Fibroblast of skin of left quadriceps (primary cell): ENCODE data around the gene YPEL5.
"Not testable (repeated sequence)": the region's sequence is repeated elsewhere in the genome, so short reads cannot be mapped to it uniquely, and the experiment has no call there.

Source experiments
- DNase-seq, 2 experiments: peaks; one replicate each; pipeline ENCODE4 v3.0.0-alpha.2; 2013; ENCODE audit warnings: low read depth in 2 of 2

The YPEL5 gene

GRCh38 chr2:30136764-30137444 lies 9.9 kb upstream of the YPEL5 start:
- DNase-seq: no peak

GRCh38 chr2:30139131-30139870 lies 7.5 kb upstream of the YPEL5 start:
- DNase-seq: no peak

GRCh38 chr2:30141136-30141535 lies 5.7 kb upstream of the YPEL5 start:
- DNase-seq: no peak

GRCh38 chr2:30144260-30144659 lies 2.5 kb upstream of the YPEL5 start:
- DNase-seq: no peak

- DNase-seq: not testable (repeated sequence)
These were observed 1.9 kb upstream of the YPEL5 start for GRCh38 chr2:30144951-30145350.

GRCh38 chr2:30145826-30146336 lies 926 bp upstream of the YPEL5 start:
- DNase-seq: no peak

- no peak for DNase-seq
These were observed 448 bp downstream of the YPEL5 start for GRCh38 chr2:30147196-30147714.

- DNase-seq: peak in 1 of 2 experiments; percentile 31
These were observed 1.2 kb downstream of the YPEL5 start for GRCh38 chr2:30147715-30148610.

- no peak for DNase-seq
These were observed 2.0 kb downstream of the YPEL5 start for GRCh38 chr2:30148850-30149249.

GRCh38 chr2:30149513-30149912 lies 2.7 kb downstream of the YPEL5 start:
- DNase-seq: no peak

GRCh38 chr2:30149976-30150375 lies 3.2 kb downstream of the YPEL5 start:
- no peak for DNase-seq

- DNase-seq: no peak
These were observed 4.0 kb downstream of the YPEL5 start for GRCh38 chr2:30150786-30151185.

GRCh38 chr2:30152385-30152784 lies 5.6 kb downstream of the YPEL5 start:
- no peak for DNase-seq

- no peak for DNase-seq
These were observed 8.4 kb downstream of the YPEL5 start for GRCh38 chr2:30155202-30155601.

- DNase-seq: no peak
These were observed 9.3 kb downstream of the YPEL5 start for GRCh38 chr2:30155889-30156658.

- DNase-seq: no peak
These were observed 10.8 kb downstream of the YPEL5 start for GRCh38 chr2:30157616-30158015.

GRCh38 chr2:30159766-30160165 lies 13.0 kb downstream of the YPEL5 start:
- DNase-seq: no peak

GRCh38 chr2:30161929-30162706 lies 15.3 kb downstream of the YPEL5 start:
- no peak for DNase-seq

GRCh38 chr2:30162806-30163205 lies 16.0 kb downstream of the YPEL5 start:
- DNase-seq: no peak
